LNCAP (cell line): Measurements from ENCODE around the gene POLD2.

Experiments
- CTCF ChIP-seq: fragments of 450-650 bp; IDR thresholded peaks from 2 replicates; pipeline ENCODE4 v1.5.1; 2017; ENCODE audit warnings: mild to moderate bottlenecking

Gene POLD2

GRCh38 chr7:44139311-44140010 lies 16.1 kb upstream of the POLD2 start:
- TF ChIP-seq CTCF: no peak

GRCh38 chr7:44138698-44139097 lies 15.3 kb upstream of the POLD2 start:
- TF ChIP-seq CTCF: no peak

- no peak for TF ChIP-seq CTCF
Measured at GRCh38 chr7:44136731-44137130, 13.4 kb upstream of the POLD2 start.

GRCh38 chr7:44134943-44135628 lies 11.7 kb upstream of the POLD2 start:
- TF ChIP-seq CTCF: no peak

GRCh38 chr7:44133295-44133694 lies 9.9 kb upstream of the POLD2 start:
- TF ChIP-seq CTCF: no peak

GRCh38 chr7:44132039-44132438 lies 8.7 kb upstream of the POLD2 start:
- no peak for TF ChIP-seq CTCF

- no peak for TF ChIP-seq CTCF
Measured at GRCh38 chr7:44131173-44132029, 8.1 kb upstream of the POLD2 start.
